GM12878 (cell line): ENCODE results near the gene MAGI2. TPM values are rescaled to one million over a fixed set of nuclear protein-coding genes. Genes with fewer than 3 reads are reported as not detected.

Experiments
- ATAC-seq: fragments of 200-7000 bp; cut with Tn5 transposase; 3 replicates; pipeline ENCODE4 v1.9.1; 2020; ENCODE audit warnings: mild to moderate bottlenecking, moderate library complexity
- BruUV-seq: library from RNA; stranded (reverse); fragments of 400-500 nt; replicated peaks from 2 replicates; lab custom pipeline; 2021; lab: Mats Ljungman, UMichigan
- CTCF ChIA-PET: fragments of 300-600 bp; sonication (Branson Sonifier 250); formaldehyde crosslinking; extraction: SDS; loops from one replicate; lab custom pipeline; 2021; ENCODE audit warnings: inconsistent platforms; lab: Yijun Ruan, JAX
- POLR2A ChIA-PET: fragments of 350-600 bp; formaldehyde crosslinking; extraction: SDS; loops from one replicate; lab custom pipeline; 2021; ENCODE audit warnings: inconsistent platforms; lab: Charles Lee
- RAD21 ChIA-PET: fragments of 300-600 bp; sonication (Branson Sonifier 250); formaldehyde crosslinking; loops from one replicate; lab custom pipeline; 2023; ENCODE audit warnings: antibody characterized with exemption; ENCODE audit not compliant: unreplicated experiment; lab: Charles Lee
- SMC1A ChIA-PET: fragments of 300-600 bp; sonication (Branson Sonifier 250); formaldehyde crosslinking; loops from one replicate; lab custom pipeline; 2023; ENCODE audit not compliant: unreplicated experiment, uncharacterized antibody; lab: Charles Lee
- DNase-seq: peaks from one replicate; pipeline ENCODE4 v3.0.0-alpha.2; 2011; ENCODE audit warnings: low read depth, low spot score
- FAIRE-seq: peaks from 3 replicates; lab custom pipeline; 2011; peaks lifted over from hg19 to GRCh38; lab: Jason Lieb, UNC
- H2AFZ ChIP-seq: 2 replicates; pipeline ENCODE4 v1.6.0; 2011; ENCODE audit warnings: low read depth, low read length, control low read depth; ENCODE audit not compliant: control insufficient read depth
- H3K27ac ChIP-seq: 2 replicates; pipeline ENCODE4 v1.5.1; 2011; ENCODE audit warnings: control low read depth; ENCODE audit not compliant: control insufficient read depth, insufficient read depth
- H3K27me3 ChIP-seq, 2 experiments: replicated peaks in 1 of 2; 2 replicates each; pipeline versions ENCODE4 v1.6.0 to v1.6.1; 2011; ENCODE audit warnings: low read length in 1 of 2; ENCODE audit not compliant: control insufficient read depth in 2 of 2, insufficient read depth in 2 of 2
- H3K36me3 ChIP-seq, 2 experiments: 2 replicates each; pipeline ENCODE4 v1.5.1; 2011; ENCODE audit warnings: low read length in 1 of 2; ENCODE audit not compliant: control insufficient read depth in 2 of 2, insufficient read depth in 2 of 2
- H3K4me1 ChIP-seq: 2 replicates; pipeline ENCODE4 v1.6.1; 2011; ENCODE audit warnings: mild to moderate bottlenecking, low read length, moderate library complexity, mixed read lengths; ENCODE audit not compliant: control insufficient read depth, insufficient read depth
- H3K4me2 ChIP-seq: 2 replicates; pipeline ENCODE4 v1.6.0; 2011; ENCODE audit warnings: control low read depth; ENCODE audit not compliant: control insufficient read depth, insufficient read depth
- H3K4me3 ChIP-seq: fragments of 200-600 bp; sonication (generic); 2 replicates; pipeline ENCODE4 v1.5.1; 2016
- H3K79me2 ChIP-seq: 2 replicates; pipeline ENCODE4 v1.6.0; 2011; ENCODE audit warnings: low read length; ENCODE audit not compliant: control insufficient read depth, insufficient read depth
- H3K9ac ChIP-seq: 2 replicates; pipeline ENCODE4 v1.8.0; 2011; ENCODE audit warnings: low read length, control low read depth, mixed read lengths; ENCODE audit not compliant: control insufficient read depth, insufficient read depth
- H3K9me3 ChIP-seq: replicated peaks from 3 replicates; pipeline ENCODE4 v1.5.1; 2011; ENCODE audit warnings: mild to moderate bottlenecking, low read length; ENCODE audit not compliant: control insufficient read depth, insufficient read depth
- H4K20me1 ChIP-seq: 2 replicates; pipeline ENCODE4 v1.6.0; 2011; ENCODE audit not compliant: control insufficient read depth, insufficient read depth
- ASH2L ChIP-seq: fragments of 300-600, 200-600 bp; sonication (generic); IDR thresholded peaks from 2 replicates; pipeline ENCODE4 v1.6.1; 2017; ENCODE audit warnings: low read depth, mild to moderate bottlenecking, borderline replicate concordance
- ATF7 ChIP-seq: fragments of 450-650 bp; IDR thresholded peaks from 2 replicates; pipeline ENCODE4 v1.6.1; 2016; ENCODE audit warnings: low read depth, mild to moderate bottlenecking
- CREM ChIP-seq: IDR thresholded peaks from 2 replicates; pipeline ENCODE4 v1.6.1; 2014; ENCODE audit warnings: antibody characterized with exemption, low read depth
- IRF4 ChIP-seq: IDR thresholded peaks from 2 replicates; pipeline ENCODE4 v1.6.1; 2011; ENCODE audit warnings: low read depth, low read length
- NFYA ChIP-seq: IDR thresholded peaks from 2 replicates; pipeline ENCODE4 v1.6.1; 2011; ENCODE audit warnings: low read depth, mild to moderate bottlenecking, low read length, improper control_type of control experiment, borderline replicate concordance
- WGBS: methylation state at CpG from one replicate; pipeline ENCODE4 v1.1.6; 2016; ENCODE audit warnings: low lambda C conversion rate; ENCODE audit not compliant: insufficient replicate concordance, insufficient coverage; ENCODE audit errors: missing lambda C conversion rate; 5-methylcytosine and 5-hydroxymethylcytosine counted together
- in situ Hi-C: fragments of 300-500 bp; cut with MboI; formaldehyde crosslinking; loops from 9 replicates; pipeline ENCODE4 v1.14.3; 2018; ENCODE audit warnings: mixed read lengths
- intact Hi-C: fragments of 100-400 bp; cut with micrococcal nuclease; formaldehyde crosslinking; loops from one replicate; pipeline ENCODE4 v1.14.2; 2022; ENCODE audit not compliant: unreplicated experiment
- polyA plus RNA-seq, 11 experiments: library from polyadenylated mRNA; depleted of rRNA in 4 of 11; unstranded in 6 of 11; stranded (reverse) in 5 of 11; fragments of >200 nt; fragmentation: Nextera tagmentation in 4 of 11; fragmentation: Illumina TruSeq in 1 of 11; extraction: Ambion mirVana in 4 of 11; extraction: Trizol in 1 of 11; gene quantifications; 1 replicate in 1 of 11; 2 replicates in 10 of 11; pipeline versions ENCODE4 v1.2.1 to v1.2.3, GENCODE V29; 2011 to 2016; ENCODE audit warnings: inconsistent platforms in 2 of 11, missing spikeins in 2 of 11, low read depth in 1 of 11
- total RNA-seq, 4 experiments: library from RNA; depleted of rRNA in 3 of 4; stranded (reverse); fragments of >200 nt in 3 of 4; fragmentation: Illumina TruSeq in 1 of 4; extraction: Trizol in 1 of 4; gene quantifications; 2 replicates each; pipeline versions ENCODE4 v1.2.1 to v1.2.3, GENCODE V29; 2013 to 2021
- TF ChIP-seq, protein P1 (sequence below): fragments of 450-650 bp; formaldehyde crosslinking; IDR thresholded peaks from 2 replicates; pipeline ENCODE4 v1.5.0; 2022; ENCODE audit warnings: mild to moderate bottlenecking, missing genetic modification characterization
- TF ChIP-seq, protein P2 (sequence below): IDR thresholded peaks from 2 replicates; pipeline ENCODE4 v1.6.1; 2011; ENCODE audit warnings: low read depth, mild to moderate bottlenecking, low read length, moderate library complexity, borderline replicate concordance; ENCODE audit errors: extremely low read depth

Gene MAGI2
- total and polyA plus RNA-seq, 10 of the 15 experiments (the other 5 are each of a cell fraction or from before 2014, with no cell fraction given): 0.01 to 0.31 (median 0.05) TPM; not detected in 2

DNA sequence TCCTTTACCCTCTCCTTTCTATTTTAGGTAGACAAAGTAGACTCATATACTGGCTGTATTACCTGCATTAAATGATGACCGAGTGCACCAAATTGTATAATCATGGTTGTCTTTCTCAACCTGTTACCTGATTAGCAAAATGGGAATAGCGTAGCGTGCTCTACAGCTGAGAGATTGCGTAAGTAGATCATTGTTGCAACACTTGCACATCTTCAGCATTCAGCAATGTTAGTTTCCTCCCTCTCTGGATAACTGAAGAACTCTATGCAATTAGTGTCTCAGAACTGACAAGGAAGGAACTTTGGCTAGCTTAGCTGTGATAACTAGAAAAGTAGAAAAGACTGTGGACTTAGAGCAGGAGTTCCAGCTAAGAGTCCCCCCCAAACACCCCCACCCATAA lies 867.5 kb downstream of the MAGI2 start:
- Histone ChIP-seq H3K36me3 (no peaks in the 10 kb centered on the region), H3K79me2 (no peaks in the 10 kb centered on the region), H3K27ac (no peak overlapping the region), H3K4me1 (no peaks in the 10 kb centered on the region), H3K9ac (no peak overlapping the region), H3K27me3 (no peaks in the 10 kb centered on the region), H3K4me2 (no peak overlapping the region), H2AFZ (no peak overlapping the region), H4K20me1 (no peaks in the 10 kb centered on the region), H3K4me3 (no peak overlapping the region), H3K9me3 (no peaks in the 10 kb centered on the region)
- in situ Hi-C loops: no loop called here
- WGBS: 19% methylated on average over 4 of the region's 4 CpGs
- CTCF ChIA-PET: no interaction called here
- DNase-seq: no peak
- intact Hi-C loops: no loop called here
- ATAC-seq: no peak
- POLR2A ChIA-PET: no interaction called here
- TF ChIP-seq ASH2L (no peak), CREM (no peak), NFYA (no peak), IRF4 (no peak), ATF7 (no peak)
- TF ChIP-seq, protein P1, sequence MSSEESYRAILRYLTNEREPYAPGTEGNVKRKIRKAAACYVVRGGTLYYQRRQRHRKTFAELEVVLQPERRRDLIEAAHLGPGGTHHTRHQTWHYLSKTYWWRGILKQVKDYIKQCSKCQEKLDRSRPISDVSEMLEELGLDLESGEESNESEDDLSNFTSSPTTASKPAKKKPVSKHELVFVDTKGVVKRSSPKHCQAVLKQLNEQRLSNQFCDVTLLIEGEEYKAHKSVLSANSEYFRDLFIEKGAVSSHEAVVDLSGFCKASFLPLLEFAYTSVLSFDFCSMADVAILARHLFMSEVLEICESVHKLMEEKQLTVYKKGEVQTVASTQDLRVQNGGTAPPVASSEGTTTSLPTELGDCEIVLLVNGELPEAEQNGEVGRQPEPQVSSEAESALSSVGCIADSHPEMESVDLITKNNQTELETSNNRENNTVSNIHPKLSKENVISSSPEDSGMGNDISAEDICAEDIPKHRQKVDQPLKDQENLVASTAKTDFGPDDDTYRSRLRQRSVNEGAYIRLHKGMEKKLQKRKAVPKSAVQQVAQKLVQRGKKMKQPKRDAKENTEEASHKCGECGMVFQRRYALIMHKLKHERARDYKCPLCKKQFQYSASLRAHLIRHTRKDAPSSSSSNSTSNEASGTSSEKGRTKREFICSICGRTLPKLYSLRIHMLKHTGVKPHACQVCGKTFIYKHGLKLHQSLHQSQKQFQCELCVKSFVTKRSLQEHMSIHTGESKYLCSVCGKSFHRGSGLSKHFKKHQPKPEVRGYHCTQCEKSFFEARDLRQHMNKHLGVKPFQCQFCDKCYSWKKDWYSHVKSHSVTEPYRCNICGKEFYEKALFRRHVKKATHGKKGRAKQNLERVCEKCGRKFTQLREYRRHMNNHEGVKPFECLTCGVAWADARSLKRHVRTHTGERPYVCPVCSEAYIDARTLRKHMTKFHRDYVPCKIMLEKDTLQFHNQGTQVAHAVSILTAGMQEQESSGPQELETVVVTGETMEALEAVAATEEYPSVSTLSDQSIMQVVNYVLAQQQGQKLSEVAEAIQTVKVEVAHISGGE (CRISPR knock-in tag): no peak
- TF ChIP-seq, protein P2, sequence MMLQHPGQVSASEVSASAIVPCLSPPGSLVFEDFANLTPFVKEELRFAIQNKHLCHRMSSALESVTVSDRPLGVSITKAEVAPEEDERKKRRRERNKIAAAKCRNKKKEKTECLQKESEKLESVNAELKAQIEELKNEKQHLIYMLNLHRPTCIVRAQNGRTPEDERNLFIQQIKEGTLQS: no peak
- BruUV-seq: no TSS peak
- SMC1A ChIA-PET: no interaction called here
- RAD21 ChIA-PET: no interaction called here
- FAIRE-seq: no peak
